HepG2 (cell line): ENCODE measurements around the gene TAGAP. TPM values are rescaled to one million over a fixed set of nuclear protein-coding genes. Genes with fewer than 3 reads are reported as not detected.

ENCODE experiments used
- ATAC-seq: fragments of 200-7000 bp; cut with Tn5 transposase; 3 replicates; pipeline ENCODE4 v1.9.1; 2020; ENCODE audit warnings: mild to moderate bottlenecking, moderate library complexity
- BruUV-seq: library from RNA; stranded (reverse); fragments of 400-500 nt; replicated peaks from 2 replicates; lab custom pipeline; 2021; lab: Mats Ljungman, UMichigan
- CTCF ChIA-PET: fragments of 300-600 bp; formaldehyde crosslinking; extraction: SDS; loops from one replicate; lab custom pipeline; 2021; ENCODE audit warnings: low total read pairs, inconsistent platforms, low intra/inter-chr PET ratio; lab: Yijun Ruan, JAX
- POLR2A ChIA-PET: fragments of 350-600 bp; sonication (Branson Sonifier 250); formaldehyde crosslinking; loops from one replicate; lab custom pipeline; 2020; ENCODE audit warnings: antibody characterized with exemption, inconsistent platforms; lab: Yijun Ruan, JAX
- DNase-seq: peaks from one replicate; pipeline ENCODE4 v3.0.0-alpha.2; 2015; ENCODE audit warnings: low spot score
- FAIRE-seq: peaks from 3 replicates; lab custom pipeline; 2011; peaks lifted over from hg19 to GRCh38; lab: Jason Lieb, UNC
- H2AFZ ChIP-seq: one replicate; pipeline ENCODE4 v1.6.1; 2011; ENCODE audit warnings: low read length, inconsistent platforms
- H3K27ac ChIP-seq: fragments of 300-600 bp; 3 replicates; pipeline ENCODE4 v1.8.0; 2011; ENCODE audit warnings: mixed run types, mild to moderate bottlenecking, mixed read lengths, low read length, inconsistent platforms; ENCODE audit not compliant: insufficient read depth; ENCODE audit errors: extremely low read length
- H3K27me3 ChIP-seq, 2 experiments: fragments of 200-600 bp in 1 of 2; 2 replicates in 1 of 2; 3 replicates in 1 of 2; pipeline versions ENCODE4 v1.6.0 to v1.8.0; 2011; ENCODE audit warnings: low read length in 2 of 2, mild to moderate bottlenecking in 2 of 2, moderate library complexity in 2 of 2, inconsistent platforms in 1 of 2; ENCODE audit not compliant: insufficient read depth in 2 of 2, control insufficient read depth in 1 of 2
- H3K36me3 ChIP-seq, 2 experiments: fragments of 200-600 bp in 1 of 2; replicated peaks in 1 of 2; 2 replicates in 1 of 2; 3 replicates in 1 of 2; pipeline versions ENCODE4 v1.5.1 to v1.8.0; 2011; ENCODE audit warnings: low read length in 2 of 2, inconsistent platforms in 1 of 2; ENCODE audit not compliant: insufficient read depth in 2 of 2, control insufficient read depth in 1 of 2
- H3K4me1 ChIP-seq: 2 replicates; pipeline ENCODE4 v1.5.1; 2012; ENCODE audit warnings: low read length, inconsistent platforms; ENCODE audit not compliant: insufficient read depth
- H3K4me2 ChIP-seq: 2 replicates; pipeline ENCODE4 v1.6.0; 2011; ENCODE audit warnings: low read depth, low read length, inconsistent platforms
- H3K4me3 ChIP-seq, 3 experiments: fragments of 200-600 bp in 1 of 3; sonication (generic), shearing (Covaris generic) in 1 of 3; replicated peaks in 1 of 3; 2 replicates each; pipeline ENCODE4 v1.5.1; 2011 to 2016; ENCODE audit warnings: low read length in 3 of 3, inconsistent platforms in 2 of 3, low read depth in 2 of 3, mild to moderate bottlenecking in 2 of 3, control low read depth in 1 of 3, mixed read lengths in 1 of 3; ENCODE audit not compliant: insufficient read depth in 1 of 3
- H3K79me2 ChIP-seq: one replicate; pipeline ENCODE4 v1.6.1; 2011; ENCODE audit warnings: low read length, inconsistent platforms; ENCODE audit not compliant: insufficient read depth
- H3K9ac ChIP-seq: 2 replicates; pipeline ENCODE4 v1.6.0; 2011; ENCODE audit warnings: mild to moderate bottlenecking, low read depth, low read length, inconsistent platforms; ENCODE audit not compliant: insufficient read depth
- H3K9me3 ChIP-seq: 2 replicates; pipeline ENCODE4 v1.5.1; 2012; ENCODE audit warnings: mild to moderate bottlenecking, low read length
- H4K20me1 ChIP-seq: 2 replicates; pipeline ENCODE4 v1.6.0; 2011; ENCODE audit warnings: inconsistent platforms, mild to moderate bottlenecking, low read length, moderate library complexity; ENCODE audit not compliant: insufficient read depth
- AGO1 ChIP-seq: fragments of 200-400 bp; formaldehyde crosslinking; IDR thresholded peaks from 2 replicates; pipeline ENCODE4 v1.6.1; 2017; ENCODE audit warnings: mild to moderate bottlenecking, low read depth, low read length, moderate library complexity; ENCODE audit not compliant: poor library complexity, severe bottlenecking
- ATRX ChIP-seq: sonication (generic); formaldehyde crosslinking; IDR thresholded peaks from 2 replicates; pipeline ENCODE4 v1.4.0; 2020; ENCODE audit warnings: missing genetic modification reagents, borderline replicate concordance
- BATF2 ChIP-seq: sonication (generic); formaldehyde crosslinking; IDR thresholded peaks from 2 replicates; pipeline ENCODE4 v1.8.0; 2022; ENCODE audit warnings: mild to moderate bottlenecking, missing genetic modification reagents, moderate library complexity
- ELF3 ChIP-seq: IDR thresholded peaks from 2 replicates; pipeline ENCODE4 v1.6.1; 2016; ENCODE audit warnings: missing genetic modification reagents, missing compliant biosample characterization
- HMGXB4 ChIP-seq, 2 experiments: sonication (generic) in 1 of 2; formaldehyde crosslinking in 1 of 2; IDR thresholded peaks; 2 replicates each; pipeline versions ENCODE4 v1.4.0 to v1.6.1; 2018 to 2020; ENCODE audit warnings: missing genetic modification reagents in 2 of 2, borderline replicate concordance in 1 of 2, low read depth in 1 of 2, mild to moderate bottlenecking in 1 of 2, missing biosample characterization in 1 of 2
- NCOA2 ChIP-seq: sonication (generic); formaldehyde crosslinking; IDR thresholded peaks from 2 replicates; pipeline ENCODE4 v1.8.0; 2022; ENCODE audit warnings: inconsistent platforms
- PRDM10 ChIP-seq: sonication (generic); formaldehyde crosslinking; IDR thresholded peaks from 2 replicates; pipeline ENCODE4 v1.4.0; 2020; ENCODE audit warnings: low read depth, missing genetic modification reagents
- SALL1 ChIP-seq: sonication (generic); formaldehyde crosslinking; IDR thresholded peaks from 2 replicates; pipeline ENCODE4 v1.8.0; 2022; ENCODE audit warnings: mild to moderate bottlenecking, missing genetic modification reagents
- TFE3 ChIP-seq: IDR thresholded peaks from 2 replicates; pipeline ENCODE4 v1.6.1; 2016
- THYN1 ChIP-seq: sonication (generic); formaldehyde crosslinking; IDR thresholded peaks from 2 replicates; pipeline ENCODE4 v1.8.1; 2023; ENCODE audit warnings: low read depth, mild to moderate bottlenecking, moderate library complexity, missing genetic modification reagents, borderline replicate concordance
- ZBTB42 ChIP-seq: sonication (generic); formaldehyde crosslinking; IDR thresholded peaks from 2 replicates; pipeline ENCODE4 v1.5.0; 2020; ENCODE audit warnings: mild to moderate bottlenecking, missing genetic modification reagents
- ZFP62 ChIP-seq: sonication (generic); formaldehyde crosslinking; IDR thresholded peaks from 2 replicates; pipeline ENCODE4 v1.4.0; 2020; ENCODE audit warnings: missing genetic modification reagents
- ZFY ChIP-seq: sonication (generic); formaldehyde crosslinking; IDR thresholded peaks from 2 replicates; pipeline ENCODE4 v1.4.0; 2020; ENCODE audit warnings: missing genetic modification reagents
- ZNF136 ChIP-seq: sonication (generic); formaldehyde crosslinking; IDR thresholded peaks from 2 replicates; pipeline ENCODE4 v1.8.1; 2022; ENCODE audit warnings: low read depth, mild to moderate bottlenecking, moderate library complexity, missing genetic modification reagents
- ZNF484 ChIP-seq: sonication (generic); formaldehyde crosslinking; IDR thresholded peaks from 2 replicates; pipeline ENCODE4 v1.5.1; 2020; ENCODE audit warnings: mild to moderate bottlenecking, low read depth, missing genetic modification reagents, borderline replicate concordance
- ZNF580 ChIP-seq: IDR thresholded peaks from 2 replicates; pipeline ENCODE4 v1.6.1; 2016; ENCODE audit warnings: low read depth, borderline replicate concordance
- WGBS: methylation state at CpG from one replicate; pipeline ENCODE4 v1.1.6; 2017; ENCODE audit warnings: low lambda C conversion rate; 5-methylcytosine and 5-hydroxymethylcytosine counted together
- in situ Hi-C: cut with HindIII; loops from 2 replicates; pipeline ENCODE4 v1.10.0; 2017; ENCODE audit warnings: low pct_unique_long_range_greater_than_20kb; ENCODE audit not compliant: extremely low pct_ligation_motif_present
- intact Hi-C: fragments of 100-400 bp; cut with micrococcal nuclease; formaldehyde crosslinking; loops from one replicate; pipeline ENCODE4 v1.10.0; 2022; ENCODE audit not compliant: unreplicated experiment
- polyA plus RNA-seq, 8 experiments: library from polyadenylated mRNA; depleted of rRNA in 3 of 8; stranded (reverse) in 7 of 8; unstranded in 1 of 8; fragments of >200 nt; fragmentation: Illumina TruSeq in 4 of 8; extraction: Trizol in 4 of 8; gene quantifications; 2 replicates each; pipeline versions ENCODE4 v1.2.1 to v1.2.3, GENCODE V29; 2011 to 2016; ENCODE audit warnings: low read depth in 4 of 8, missing spikeins in 1 of 8, mixed read lengths in 1 of 8; ENCODE audit not compliant: insufficient read depth in 1 of 8
- total RNA-seq, 5 experiments: library from RNA; depleted of rRNA; stranded (reverse); fragments of >200 nt; fragmentation: Illumina TruSeq; extraction: Trizol; gene quantifications; 2 replicates each; pipeline ENCODE4 v1.2.3, GENCODE V29; 2016; ENCODE audit warnings: low read depth in 1 of 5

Gene TAGAP
- total and polyA plus RNA-seq, 2 of the 13 experiments (the other 11 are each of a cell fraction or from before 2014, with no cell fraction given), result not detected

- no peak overlapping the region for H2AFZ ChIP-seq
- H3K9ac ChIP-seq, result no peak overlapping the region
- no peak overlapping the region for H3K4me3 ChIP-seq
- BruUV-seq, result no TSS peak
- ChIA-PET CTCF (no interaction called here), POLR2A (no interaction called here)
- no peaks in the 10 kb centered on the region for H3K9me3 ChIP-seq
- WGBS, result 92% methylated on average over 12 of the region's 12 CpGs
- no peaks in the 10 kb centered on the region for H3K79me2 ChIP-seq
- FAIRE-seq (no peak), ATAC-seq (no peak), DNase-seq (no peak)
- H3K27me3 ChIP-seq, result no peaks in the 10 kb centered on the region; a peak in 1 of 5 replicates
- peaks cover 25% of the 10 kb centered on the region for H3K4me1 ChIP-seq
- H3K27ac ChIP-seq, result no peak overlapping the region
- no peaks in the 10 kb centered on the region for H3K36me3 ChIP-seq
- in situ Hi-C loops, result no loop called here
- H3K4me2 ChIP-seq, result no peak overlapping the region
- intact Hi-C loops, result no loop called here
- H4K20me1 ChIP-seq, result no peaks in the 10 kb centered on the region
- TF ChIP-seq ATRX (CRISPR knock-in tag) (no peak), ZFP62 (CRISPR knock-in tag) (no peak), TFE3 (no peak), AGO1 (no peak), ZBTB42 (no peak), HMGXB4 (CRISPR knock-in tag; IDR thresholded peaks at IDR 0.05; ENCODE audit: borderline replicate concordance in 1 of 2, low read depth in 1 of 2) (no peak), ZNF484 (CRISPR knock-in tag) (no peak), ZNF136 (no peak), PRDM10 (no peak), SALL1 (CRISPR knock-in tag) (no peak), THYN1 (CRISPR knock-in tag) (no peak), NCOA2 (CRISPR knock-in tag) (no peak), ZNF580 (CRISPR knock-in tag) (no peak), BATF2 (CRISPR knock-in tag) (no peak), ELF3 (no peak), ZFY (CRISPR knock-in tag) (no peak)
Observed at GRCh38 chr6:159002432-159003155, 42.2 kb downstream of the TAGAP start.
